ENCODE data around the gene RASGRP3.

Gene RASGRP3

GRCh38 chr2:33492399-33493134 lies 16.1 kb downstream of the RASGRP3 start:
- in situ Hi-C loops (cut with MboI; ENCODE audit: low sequenced_read_pairs) = no loop called here

DNA sequence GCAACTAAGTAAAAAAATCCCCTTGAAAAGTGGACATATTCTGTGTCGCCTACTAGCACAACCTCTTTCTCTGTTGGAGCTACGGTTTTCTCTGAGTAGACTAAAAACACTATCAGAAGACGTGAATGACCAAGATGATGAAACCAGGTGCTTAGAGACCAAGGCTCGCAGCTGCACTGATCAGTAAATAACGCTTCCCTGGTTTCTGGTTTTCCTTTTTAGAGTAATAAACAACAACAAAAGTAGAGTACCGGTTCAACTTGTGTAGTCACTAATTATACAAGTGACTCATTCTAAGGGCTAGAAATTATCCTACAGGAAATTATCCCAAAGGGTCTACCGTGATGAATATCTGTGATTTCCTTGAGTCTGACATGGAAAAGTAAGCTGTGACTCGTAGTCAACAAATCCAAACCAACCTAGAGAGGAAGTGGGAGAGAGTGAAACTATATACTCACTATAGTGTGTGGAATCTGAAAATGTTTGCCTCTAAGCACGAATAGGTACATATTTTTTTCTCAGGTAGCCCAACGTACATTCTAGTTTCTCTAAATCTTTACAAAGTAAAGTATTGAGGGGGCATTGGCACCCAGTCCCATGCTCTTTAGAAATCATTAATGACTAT lies 17.8 kb downstream of the RASGRP3 start:
- in situ Hi-C loops (cut with MboI; ENCODE audit: low sequenced_read_pairs) = no loop called here

- in situ Hi-C loops (cut with MboI; ENCODE audit: low sequenced_read_pairs) = no loop called here
Measured at GRCh38 chr2:33494877-33495641, 18.6 kb downstream of the RASGRP3 start.

GRCh38 chr2:33495683-33496082 lies 19.2 kb downstream of the RASGRP3 start:
- in situ Hi-C loops (cut with MboI; ENCODE audit: low sequenced_read_pairs) = no loop called here

DNA sequence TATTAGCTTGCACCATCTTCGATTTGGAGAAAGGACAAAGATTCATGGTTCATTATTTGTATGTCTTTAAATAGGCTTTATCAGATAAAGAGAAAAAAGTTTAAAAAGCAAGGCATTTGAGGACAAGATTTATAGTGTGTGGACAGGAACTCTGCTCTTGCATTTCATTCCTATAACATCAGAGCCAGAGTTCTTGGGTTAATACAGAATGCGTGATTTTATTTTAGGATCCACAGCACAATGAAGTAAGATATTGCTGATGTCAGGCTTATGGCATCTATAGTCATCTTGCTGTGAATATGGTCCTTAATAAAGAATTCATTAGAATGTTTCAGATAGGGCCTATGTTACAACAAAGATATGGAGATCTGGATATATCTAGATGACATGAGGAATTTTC lies 19.7 kb downstream of the RASGRP3 start:
- in situ Hi-C loops (cut with MboI; ENCODE audit: low sequenced_read_pairs) = no loop called here

- in situ Hi-C loops (cut with MboI; ENCODE audit: low sequenced_read_pairs) = no loop called here
Measured at GRCh38 chr2:33496726-33497125, 20.3 kb downstream of the RASGRP3 start.

DNA sequence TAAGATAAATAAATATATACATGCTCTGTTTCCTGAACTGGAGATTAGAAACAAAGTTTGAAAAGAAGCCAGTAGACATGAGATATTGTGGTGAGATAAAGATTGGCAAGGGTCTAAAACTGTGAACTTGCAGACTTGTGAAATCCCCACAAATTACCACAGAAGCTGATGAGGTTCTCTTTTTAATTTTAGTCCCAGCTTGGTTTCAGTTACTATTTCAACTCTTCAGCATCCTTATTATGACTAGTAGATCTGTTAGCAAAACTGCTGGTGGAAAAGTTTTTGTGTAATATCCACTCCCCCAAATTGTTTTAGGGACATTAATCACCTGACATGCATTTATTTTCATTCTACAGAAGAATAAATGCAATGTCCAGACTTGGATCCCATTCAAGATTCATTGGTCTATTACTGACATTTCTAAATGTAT lies 20.8 kb downstream of the RASGRP3 start:
- in situ Hi-C loops (cut with MboI; ENCODE audit: low sequenced_read_pairs) = no loop called here

- in situ Hi-C loops (cut with MboI; ENCODE audit: low sequenced_read_pairs) = no loop called here
Measured at GRCh38 chr2:33498291-33498956, 22.0 kb downstream of the RASGRP3 start.

GRCh38 chr2:33500177-33500576 lies 23.7 kb downstream of the RASGRP3 start:
- in situ Hi-C loops (cut with MboI; ENCODE audit: low sequenced_read_pairs) = no loop called here

- in situ Hi-C loops (cut with MboI; ENCODE audit: low sequenced_read_pairs) = no loop called here
Measured at GRCh38 chr2:33502025-33502424, 25.6 kb downstream of the RASGRP3 start.

GRCh38 chr2:33503002-33503401 lies 26.6 kb downstream of the RASGRP3 start:
- in situ Hi-C loops (cut with MboI; ENCODE audit: low sequenced_read_pairs) = no loop called here

- in situ Hi-C loops (cut with MboI; ENCODE audit: low sequenced_read_pairs) = no loop called here
Measured at GRCh38 chr2:33505966-33506365, 29.5 kb downstream of the RASGRP3 start.

GRCh38 chr2:33509908-33510585 lies 33.6 kb downstream of the RASGRP3 start:
- in situ Hi-C loops (cut with MboI; ENCODE audit: low sequenced_read_pairs) = no loop called here

- in situ Hi-C loops (cut with MboI; ENCODE audit: low sequenced_read_pairs) = no loop called here
Measured at GRCh38 chr2:33510586-33510968, 34.1 kb downstream of the RASGRP3 start.

DNA sequence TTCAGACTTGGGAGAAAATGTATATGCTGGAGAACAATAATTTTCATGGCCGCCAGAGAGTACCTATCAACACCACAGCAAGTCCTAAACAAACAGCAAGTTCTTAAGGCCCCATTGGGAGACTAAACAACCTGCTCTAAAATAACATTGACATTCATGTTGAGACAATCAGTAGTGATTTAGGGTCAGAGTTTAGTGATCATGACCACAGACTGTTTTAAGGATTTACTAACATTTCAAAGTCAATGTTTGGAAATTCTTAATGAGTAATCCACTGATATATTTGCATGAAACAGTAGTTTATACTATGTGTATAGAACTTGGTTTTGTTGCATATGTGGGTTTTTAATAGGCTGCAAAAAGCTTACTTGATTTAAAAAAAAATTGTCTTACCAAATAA lies 34.7 kb downstream of the RASGRP3 start:
- in situ Hi-C loops (cut with MboI; ENCODE audit: low sequenced_read_pairs) = no loop called here

DNA sequence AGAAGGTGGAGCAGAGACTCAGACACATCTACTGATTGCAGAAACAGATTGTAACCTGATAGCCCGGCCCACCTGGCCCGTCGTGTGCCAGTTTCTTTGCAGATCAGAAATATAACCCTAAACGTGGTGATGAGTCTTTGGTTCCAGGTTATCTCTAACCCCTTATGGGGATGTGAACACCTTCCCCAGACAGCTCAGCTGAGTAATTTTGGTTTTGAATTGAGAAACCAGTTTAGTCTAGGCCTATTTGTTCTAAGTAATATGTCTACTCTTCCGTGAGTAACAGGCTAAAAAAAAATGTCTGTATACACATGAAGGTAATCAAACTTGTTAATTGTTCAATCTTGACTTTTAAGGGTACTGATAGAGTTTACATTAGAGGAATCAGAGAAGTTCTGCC lies 35.7 kb downstream of the RASGRP3 start:
- in situ Hi-C loops (cut with MboI; ENCODE audit: low sequenced_read_pairs) = no loop called here

DNA sequence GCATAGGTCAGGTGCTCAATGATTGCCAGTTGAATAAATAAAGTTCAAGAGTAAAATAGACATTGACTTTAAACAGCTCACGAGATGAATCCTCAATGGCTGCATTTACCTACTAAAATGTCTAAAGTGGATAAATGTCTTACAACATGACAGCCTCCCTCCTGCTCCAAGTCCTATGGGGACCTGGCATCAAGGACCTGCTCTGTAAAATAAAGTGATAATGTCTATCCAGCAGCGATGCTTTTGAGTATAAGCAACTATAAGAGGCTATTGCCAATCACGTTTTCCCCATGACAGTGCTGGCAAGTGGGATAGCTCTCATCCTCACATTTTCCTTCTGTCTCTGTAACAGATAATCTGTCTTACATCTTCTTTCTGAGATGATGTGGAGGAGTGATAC lies 37.0 kb downstream of the RASGRP3 start:
- in situ Hi-C loops (cut with MboI; ENCODE audit: low sequenced_read_pairs) = no loop called here

- in situ Hi-C loops (cut with MboI; ENCODE audit: low sequenced_read_pairs) = no loop called here
Measured at GRCh38 chr2:33516456-33516995, 40.1 kb downstream of the RASGRP3 start.

- in situ Hi-C loops (cut with MboI; ENCODE audit: low sequenced_read_pairs) = no loop called here
Measured at GRCh38 chr2:33518200-33518599, 41.8 kb downstream of the RASGRP3 start.

- in situ Hi-C loops (cut with MboI; ENCODE audit: low sequenced_read_pairs) = no loop called here
Measured at GRCh38 chr2:33518929-33519328, 42.5 kb downstream of the RASGRP3 start.

Data from hTERT RPE-1 (cell line).